ENCODE measurements around the gene TWSG1. TPM values are rescaled to one million over a fixed set of nuclear protein-coding genes. Genes with fewer than 3 reads are reported as not detected.
"Not testable (repeated sequence)": the region's sequence is repeated elsewhere in the genome, so short reads cannot be mapped to it uniquely, and the experiment has no call there.

TWSG1 gene
- total and polyA plus RNA-seq, 10 of the 15 experiments (the other 5 are each of a cell fraction or from before 2014, with no cell fraction given): 11.1 to 45.1 (median 27.7) TPM

- RAD21 ChIA-PET (ENCODE audit: unreplicated experiment); H3K9ac ChIP-seq (ENCODE audit: control insufficient read depth, insufficient read depth, low read length); ATAC-seq; SMC1A ChIA-PET (ENCODE audit: uncharacterized antibody, unreplicated experiment); H3K27me3 ChIP-seq (replicated peaks in 1 of 2; ENCODE audit: control insufficient read depth in 2 of 2, insufficient read depth in 2 of 2, low read length in 1 of 2); H3K9me3 ChIP-seq (replicated peaks; ENCODE audit: control insufficient read depth, insufficient read depth, low read length); POLR2A ChIA-PET; H3K36me3 ChIP-seq (ENCODE audit: control insufficient read depth in 2 of 2, insufficient read depth in 2 of 2, low read length in 1 of 2); FAIRE-seq; H3K4me2 ChIP-seq (ENCODE audit: control insufficient read depth, insufficient read depth); H3K4me3 ChIP-seq; H4K20me1 ChIP-seq (ENCODE audit: control insufficient read depth, insufficient read depth); BruUV-seq (replicated peaks); intact Hi-C loops (cut with micrococcal nuclease; ENCODE audit: unreplicated experiment); DNase-seq (ENCODE audit: low read depth, low spot score); H3K79me2 ChIP-seq (ENCODE audit: control insufficient read depth, insufficient read depth, low read length); H2AFZ ChIP-seq (ENCODE audit: control insufficient read depth, low read depth, low read length); in situ Hi-C loops (cut with MboI); H3K27ac ChIP-seq (ENCODE audit: control insufficient read depth, insufficient read depth): not testable (repeated sequence)
- CTCF ChIA-PET: interaction anchor here (0.9 kb wide), 1 partner anchor 17 kb away, joined by 3 read pairs; no protein-coding TSS in a partner anchor
- 95% methylated on average over 13 of the region's 22 CpGs for WGBS (ENCODE audit: insufficient coverage, insufficient replicate concordance, low lambda C conversion rate, missing lambda C conversion rate)
- peaks cover 10% of the 10 kb centered on the region; the same call in 1 of the 2 replicates for H3K4me1 ChIP-seq (ENCODE audit: control insufficient read depth, insufficient read depth, low read length)
Measured at GRCh38 chr18:9430315-9430714, 95.7 kb downstream of the TWSG1 start.

- intact Hi-C loops (cut with micrococcal nuclease; ENCODE audit: unreplicated experiment) (no loop called here), in situ Hi-C loops (cut with MboI) (no loop called here)
- H3K27me3 ChIP-seq (replicated peaks in 1 of 2; ENCODE audit: control insufficient read depth in 2 of 2, insufficient read depth in 2 of 2, low read length in 1 of 2): no peaks in the 10 kb centered on the region
- DNase-seq (ENCODE audit: low read depth, low spot score) (no peak), ATAC-seq (no peak), FAIRE-seq (no peak)
- H3K9ac ChIP-seq (ENCODE audit: control insufficient read depth, insufficient read depth, low read length): no peak overlapping the region
- no peaks in the 10 kb centered on the region for H3K79me2 ChIP-seq (ENCODE audit: control insufficient read depth, insufficient read depth, low read length)
- no peak overlapping the region for H2AFZ ChIP-seq (ENCODE audit: control insufficient read depth, low read depth, low read length)
- BruUV-seq (replicated peaks): no TSS peak
- no peak overlapping the region for H3K27ac ChIP-seq (ENCODE audit: control insufficient read depth, insufficient read depth)
- H3K9me3 ChIP-seq (replicated peaks; ENCODE audit: control insufficient read depth, insufficient read depth, low read length): no peaks in the 10 kb centered on the region; the same call in 2 of the 3 replicates
- ChIA-PET SMC1A (ENCODE audit: uncharacterized antibody, unreplicated experiment) (no interaction called here), RAD21 (ENCODE audit: unreplicated experiment) (no interaction called here), POLR2A (no interaction called here), CTCF (interaction anchor here (0.6 kb wide), 1 partner anchor 626 kb away, joined by 3 read pairs; no protein-coding TSS in a partner anchor)
- H3K4me2 ChIP-seq (ENCODE audit: control insufficient read depth, insufficient read depth): no peak overlapping the region
- H3K36me3 ChIP-seq (ENCODE audit: control insufficient read depth in 2 of 2, insufficient read depth in 2 of 2, low read length in 1 of 2): no peaks in the 10 kb centered on the region
- H3K4me3 ChIP-seq: no peak overlapping the region
- peaks cover 10% of the 10 kb centered on the region; the same call in 1 of the 2 replicates for H3K4me1 ChIP-seq (ENCODE audit: control insufficient read depth, insufficient read depth, low read length)
- H4K20me1 ChIP-seq (ENCODE audit: control insufficient read depth, insufficient read depth): no peaks in the 10 kb centered on the region
- WGBS (ENCODE audit: insufficient coverage, insufficient replicate concordance, low lambda C conversion rate, missing lambda C conversion rate): 77% methylated on average over 6 of the region's 6 CpGs
- TF ChIP-seq SMAD1 (IDR thresholded peaks at IDR 0.05; ENCODE audit: low read depth, partially characterized antibody): no peak
- no peak for TF ChIP-seq SREBF1 (IDR thresholded peaks at IDR 0.05; ENCODE audit: low read length)
- no peak for TF ChIP-seq KDM1A (IDR thresholded peaks at IDR 0.05; ENCODE audit: borderline replicate concordance)
- TF ChIP-seq RAD51 (IDR thresholded peaks at IDR 0.05): no peak
- no peak for TF ChIP-seq MLLT1 (IDR thresholded peaks at IDR 0.05)
- TF ChIP-seq ZBED1 (IDR thresholded peaks at IDR 0.05; ENCODE audit: borderline replicate concordance): no peak
- TF ChIP-seq IRF5 (IDR thresholded peaks at IDR 0.05; ENCODE audit: borderline replicate concordance): no peak
- TF ChIP-seq BHLHE40 (IDR thresholded peaks at IDR 0.05; ENCODE audit: borderline replicate concordance in 1 of 2, low read depth in 2 of 2, low read length in 1 of 2): no peak
- no peak for TF ChIP-seq E2F4 (IDR thresholded peaks at IDR 0.05; ENCODE audit: low read depth, low read length)
- TF ChIP-seq IRF3 (IDR thresholded peaks at IDR 0.05): no peak
- no peak for TF ChIP-seq SMARCA5 (IDR thresholded peaks at IDR 0.05)
- TF ChIP-seq PKNOX1 (IDR thresholded peaks at IDR 0.05): no peak
Measured at GRCh38 chr18:9431296-9431695, 96.7 kb downstream of the TWSG1 start.
